ENCODE results near the gene VSTM2B.

The VSTM2B gene

GRCh38 chr19:29596080-29596727, 70.4 kb downstream of the VSTM2B start:
- Histone ChIP-seq H3K27me3 (replicated peaks; ENCODE audit: insufficient read depth, low read length) (peaks cover 95% of the 10 kb centered on the region), H3K4me3 (ENCODE audit: low read length) (no peak overlapping the region), H3K4me1 (ENCODE audit: low read length) (no peaks in the 10 kb centered on the region), H3K27ac (ENCODE audit: low read length) (no peak overlapping the region), H3K9ac (ENCODE audit: low read length) (no peak overlapping the region), H3K9me3 (replicated peaks; ENCODE audit: insufficient read depth, low read length) (no peaks in the 10 kb centered on the region), H3K4me2 (ENCODE audit: low read depth, low read length) (no peak overlapping the region), H2AFZ (ENCODE audit: low read length) (no peak overlapping the region), H4K20me1 (ENCODE audit: insufficient read depth, low read length) (no peaks in the 10 kb centered on the region), H3F3A (ENCODE audit: insufficient read depth, low read length) (no peaks in the 10 kb centered on the region), H3K79me2 (ENCODE audit: low read length) (no peaks in the 10 kb centered on the region), H3K36me3 (replicated peaks; ENCODE audit: insufficient read depth, low read length) (no peaks in the 10 kb centered on the region), H3K9me2 (replicated peaks; ENCODE audit: insufficient read depth, low read length) (no peaks in the 10 kb centered on the region)
- TF ChIP-seq EZH2 (optimal IDR thresholded peaks at IDR 0.05; ENCODE audit: low read depth, low read length): no peak
- TF ChIP-seq, protein P1, sequence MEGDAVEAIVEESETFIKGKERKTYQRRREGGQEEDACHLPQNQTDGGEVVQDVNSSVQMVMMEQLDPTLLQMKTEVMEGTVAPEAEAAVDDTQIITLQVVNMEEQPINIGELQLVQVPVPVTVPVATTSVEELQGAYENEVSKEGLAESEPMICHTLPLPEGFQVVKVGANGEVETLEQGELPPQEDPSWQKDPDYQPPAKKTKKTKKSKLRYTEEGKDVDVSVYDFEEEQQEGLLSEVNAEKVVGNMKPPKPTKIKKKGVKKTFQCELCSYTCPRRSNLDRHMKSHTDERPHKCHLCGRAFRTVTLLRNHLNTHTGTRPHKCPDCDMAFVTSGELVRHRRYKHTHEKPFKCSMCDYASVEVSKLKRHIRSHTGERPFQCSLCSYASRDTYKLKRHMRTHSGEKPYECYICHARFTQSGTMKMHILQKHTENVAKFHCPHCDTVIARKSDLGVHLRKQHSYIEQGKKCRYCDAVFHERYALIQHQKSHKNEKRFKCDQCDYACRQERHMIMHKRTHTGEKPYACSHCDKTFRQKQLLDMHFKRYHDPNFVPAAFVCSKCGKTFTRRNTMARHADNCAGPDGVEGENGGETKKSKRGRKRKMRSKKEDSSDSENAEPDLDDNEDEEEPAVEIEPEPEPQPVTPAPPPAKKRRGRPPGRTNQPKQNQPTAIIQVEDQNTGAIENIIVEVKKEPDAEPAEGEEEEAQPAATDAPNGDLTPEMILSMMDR (IDR thresholded peaks at IDR 0.05; ENCODE audit: low read length): no peak
- no peak for TF ChIP-seq EZH2phosphoT487 (IDR thresholded peaks at IDR 0.05; ENCODE audit: low read length)
- no peak for DNase-seq

- TF ChIP-seq EZH2 (optimal IDR thresholded peaks at IDR 0.05; ENCODE audit: low read depth, low read length) (no peak), EZH2phosphoT487 (IDR thresholded peaks at IDR 0.05; ENCODE audit: low read length) (no peak)
- TF ChIP-seq, protein P1 (IDR thresholded peaks at IDR 0.05; ENCODE audit: low read length): no peak
- H3K36me3 ChIP-seq (replicated peaks; ENCODE audit: insufficient read depth, low read length): no peaks in the 10 kb centered on the region
- no peak overlapping the region for H3K9ac ChIP-seq (ENCODE audit: low read length)
- no peak overlapping the region for H3K4me2 ChIP-seq (ENCODE audit: low read depth, low read length)
- no peak overlapping the region for H2AFZ ChIP-seq (ENCODE audit: low read length)
- no peak for DNase-seq
- peaks cover 88% of the 10 kb centered on the region for H3K27me3 ChIP-seq (replicated peaks; ENCODE audit: insufficient read depth, low read length)
- no peaks in the 10 kb centered on the region for H3K4me1 ChIP-seq (ENCODE audit: low read length)
- H3K27ac ChIP-seq (ENCODE audit: low read length): no peak overlapping the region
- H3K9me3 ChIP-seq (replicated peaks; ENCODE audit: insufficient read depth, low read length): no peaks in the 10 kb centered on the region
- no peaks in the 10 kb centered on the region for H3K79me2 ChIP-seq (ENCODE audit: low read length)
- no peaks in the 10 kb centered on the region for H4K20me1 ChIP-seq (ENCODE audit: insufficient read depth, low read length)
- no peak overlapping the region for H3K4me3 ChIP-seq (ENCODE audit: low read length)
- no peaks in the 10 kb centered on the region for H3K9me2 ChIP-seq (replicated peaks; ENCODE audit: insufficient read depth, low read length)
- H3F3A ChIP-seq (ENCODE audit: insufficient read depth, low read length): no peaks in the 10 kb centered on the region
Observed at GRCh38 chr19:29596885-29597525, 71.2 kb downstream of the VSTM2B start.

- TF ChIP-seq EZH2 (optimal IDR thresholded peaks at IDR 0.05; ENCODE audit: low read depth, low read length): no peak
- TF ChIP-seq, protein P1 (IDR thresholded peaks at IDR 0.05; ENCODE audit: low read length): no peak
- no peak for TF ChIP-seq EZH2phosphoT487 (IDR thresholded peaks at IDR 0.05; ENCODE audit: low read length)
- DNase-seq: no peak
- H3K4me2 ChIP-seq (ENCODE audit: low read depth, low read length): no peak overlapping the region
- no peaks in the 10 kb centered on the region for H4K20me1 ChIP-seq (ENCODE audit: insufficient read depth, low read length)
- no peaks in the 10 kb centered on the region for H3K79me2 ChIP-seq (ENCODE audit: low read length)
- H3K27me3 ChIP-seq (replicated peaks; ENCODE audit: insufficient read depth, low read length): peaks cover 78% of the 10 kb centered on the region
- H3F3A ChIP-seq (ENCODE audit: insufficient read depth, low read length): no peaks in the 10 kb centered on the region
- H3K27ac ChIP-seq (ENCODE audit: low read length): no peak overlapping the region
- H3K36me3 ChIP-seq (replicated peaks; ENCODE audit: insufficient read depth, low read length): no peaks in the 10 kb centered on the region
- no peak overlapping the region for H3K9ac ChIP-seq (ENCODE audit: low read length)
- H3K9me3 ChIP-seq (replicated peaks; ENCODE audit: insufficient read depth, low read length): no peaks in the 10 kb centered on the region
- H3K4me3 ChIP-seq (ENCODE audit: low read length): no peak overlapping the region
- no peaks in the 10 kb centered on the region for H3K4me1 ChIP-seq (ENCODE audit: low read length)
- H3K9me2 ChIP-seq (replicated peaks; ENCODE audit: insufficient read depth, low read length): no peaks in the 10 kb centered on the region
- no peak overlapping the region for H2AFZ ChIP-seq (ENCODE audit: low read length)
Observed at GRCh38 chr19:29598036-29598435, 72.2 kb downstream of the VSTM2B start.
